GM19099 (cell line): ENCODE results near the gene ST3GAL6.

Experiments
- POLR2A ChIP-seq: IDR thresholded peaks from 3 replicates; pipeline ENCODE4 v1.6.1; 2011; ENCODE audit warnings: low read depth; ENCODE audit not compliant: insufficient read length; ENCODE audit errors: extremely low read depth

ST3GAL6 gene

GRCh38 chr3:98829246-98829832, 66.2 kb downstream of the ST3GAL6 start:
- no peak for TF ChIP-seq POLR2A

GRCh38 chr3:98839846-98840245, 76.7 kb downstream of the ST3GAL6 start:
- no peak for TF ChIP-seq POLR2A

DNA sequence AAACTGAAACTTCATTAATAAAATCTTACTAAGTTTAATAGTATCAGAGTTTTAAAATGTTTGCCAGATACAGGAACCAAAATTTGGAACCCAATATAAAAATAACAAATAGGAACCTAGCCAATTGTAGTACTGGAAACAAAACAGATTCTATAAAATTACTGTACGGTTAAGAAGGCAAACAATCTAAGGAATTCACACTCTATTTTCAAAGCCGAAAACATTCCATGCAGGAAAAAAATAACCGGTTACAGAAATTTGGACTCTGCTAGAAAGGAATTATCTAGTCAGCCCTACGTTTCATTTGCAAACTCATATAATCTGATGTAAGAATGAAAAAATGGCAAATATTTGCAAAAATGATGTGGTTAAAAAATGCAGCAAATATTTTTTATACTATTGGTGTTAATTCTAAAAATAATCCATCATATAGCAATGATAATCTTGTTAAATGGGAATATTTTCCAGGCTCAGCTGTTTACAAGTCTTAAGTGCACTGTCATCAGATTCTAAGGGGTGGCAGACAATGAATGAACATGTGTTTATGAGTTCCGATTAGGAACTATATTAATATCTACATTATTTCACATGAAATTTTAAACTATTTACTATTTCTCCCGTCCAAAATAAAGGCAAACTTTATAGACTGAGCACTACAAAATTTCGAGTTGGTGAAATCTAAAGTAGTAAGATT, 80.3 kb downstream of the ST3GAL6 start:
- no peak for TF ChIP-seq POLR2A
